ENCODE data around the gene NTHL1. TPM values are rescaled to one million over a fixed set of nuclear protein-coding genes. Genes with fewer than 3 reads are reported as not detected.

Gene NTHL1
- polyA plus RNA-seq, 3 donors = 9.2 to 22.4 (median 9.6) TPM

DNA sequence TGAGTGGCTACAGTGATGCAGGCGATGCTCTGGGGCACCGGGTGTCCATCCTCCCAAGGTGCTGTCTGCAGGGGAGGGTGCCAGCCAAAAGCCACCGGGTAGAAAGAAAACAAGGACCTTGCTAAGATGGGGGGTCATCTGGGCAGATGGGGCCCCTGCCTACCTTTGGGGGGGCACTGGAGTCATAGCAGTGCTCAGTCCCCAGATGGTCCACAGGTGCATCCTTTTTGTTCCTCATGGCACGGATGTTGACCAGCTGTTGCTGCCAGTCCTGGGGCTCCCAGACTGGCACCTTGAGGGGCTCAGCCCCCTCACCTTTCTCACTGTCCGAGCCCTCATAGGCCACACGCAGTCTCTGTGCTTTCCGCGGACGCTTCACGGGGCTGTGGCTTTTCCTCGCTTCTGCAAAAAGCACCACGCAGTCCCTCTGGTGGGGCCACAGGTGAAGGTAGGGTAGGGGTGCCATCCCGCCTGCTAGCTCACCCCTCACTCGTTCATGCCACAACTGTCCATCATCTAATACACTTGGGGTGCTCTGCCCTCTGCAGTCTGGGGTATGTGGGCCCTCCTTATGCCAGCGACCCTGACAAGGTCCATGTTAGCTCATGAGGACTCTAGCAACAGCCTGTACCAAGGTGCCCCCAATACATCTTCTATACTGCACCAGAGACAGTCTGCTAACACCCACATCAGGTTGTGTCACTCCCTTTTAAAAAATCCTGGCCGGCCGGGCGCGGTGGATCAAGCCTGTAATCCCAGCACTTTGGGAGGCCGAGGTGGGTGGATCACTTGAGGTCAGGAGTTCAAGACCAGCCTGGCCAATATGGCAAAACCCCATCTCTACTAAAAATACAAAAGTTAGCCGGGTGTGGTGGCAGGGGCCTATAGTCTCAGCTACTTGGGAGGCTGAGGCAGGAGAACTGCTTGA, 1.4 kb downstream of the NTHL1 start:
- H3K79me2 ChIP-seq (ENCODE audit: insufficient read depth, low read length) = peaks cover 15% of the 10 kb centered on the region
- H3K36me3 ChIP-seq (replicated peaks in 1 of 2; ENCODE audit: control insufficient read depth in 1 of 2, insufficient read depth in 2 of 2, low read length in 2 of 2) = peaks cover 7 to 14% of the 10 kb centered on the region in 2 donors
- no peaks in the 10 kb centered on the region for H3K9me3 ChIP-seq (replicated peaks in 1 of 2; ENCODE audit: control insufficient read depth in 1 of 2, insufficient read depth in 1 of 2, low read length in 2 of 2)
- intact Hi-C loops (cut with micrococcal nuclease) = loop anchor here (5.0 kb wide), 4 partner anchors 39 to 264 kb away; partner anchors contain the start of genes E4F1 (in 1 of the 2), NUBP2 (in 1 of the 2), SPSB3 (in 1 of the 2) and TRAF7 (in 1 of the 2)
- H3K27ac ChIP-seq (ENCODE audit: low read depth in 1 of 2, low read length in 2 of 2) = no peak overlapping the region
- Mint-ChIP-seq H3K4me1 (peaks cover 27% of the 10 kb centered on the region), H3K27me3 (ENCODE audit: low read depth in 3 of 3) (peaks cover 0 to 2% (median 0%) of the 10 kb centered on the region in 3 donors), H3K9me3 (no peaks in the 10 kb centered on the region), H3K4me3 (peak overlapping the region; percentile 39 to 93), H3K36me3 (peaks cover 16 to 17% of the 10 kb centered on the region in 2 donors), H3K27ac (no peak overlapping the region)
- 94% methylated on average over 4 of the region's 21 CpGs for WGBS (ENCODE audit: insufficient coverage)
- no peak overlapping the region for H3K4me2 ChIP-seq (replicated peaks; ENCODE audit: extremely low read depth, low read length, poor library complexity, severe bottlenecking)
- H3K9ac ChIP-seq (ENCODE audit: insufficient read depth, low read length, poor library complexity, severe bottlenecking) = no peak overlapping the region
- H2AFZ ChIP-seq (ENCODE audit: insufficient read depth, low read depth, low read length, poor library complexity, severe bottlenecking) = no peak overlapping the region
- H3K4me3 ChIP-seq (replicated peaks in 1 of 3; ENCODE audit: low read depth in 2 of 3, low read length in 3 of 3) = no peak overlapping the region
- no peaks in the 10 kb centered on the region for H3K27me3 ChIP-seq (ENCODE audit: control insufficient read depth in 2 of 2, insufficient read depth in 2 of 2, low read length in 2 of 2)
- H4K20me1 ChIP-seq (ENCODE audit: insufficient read depth, low read length) = no peaks in the 10 kb centered on the region
- DNase-seq = no peak
- TF ChIP-seq, protein P1, sequence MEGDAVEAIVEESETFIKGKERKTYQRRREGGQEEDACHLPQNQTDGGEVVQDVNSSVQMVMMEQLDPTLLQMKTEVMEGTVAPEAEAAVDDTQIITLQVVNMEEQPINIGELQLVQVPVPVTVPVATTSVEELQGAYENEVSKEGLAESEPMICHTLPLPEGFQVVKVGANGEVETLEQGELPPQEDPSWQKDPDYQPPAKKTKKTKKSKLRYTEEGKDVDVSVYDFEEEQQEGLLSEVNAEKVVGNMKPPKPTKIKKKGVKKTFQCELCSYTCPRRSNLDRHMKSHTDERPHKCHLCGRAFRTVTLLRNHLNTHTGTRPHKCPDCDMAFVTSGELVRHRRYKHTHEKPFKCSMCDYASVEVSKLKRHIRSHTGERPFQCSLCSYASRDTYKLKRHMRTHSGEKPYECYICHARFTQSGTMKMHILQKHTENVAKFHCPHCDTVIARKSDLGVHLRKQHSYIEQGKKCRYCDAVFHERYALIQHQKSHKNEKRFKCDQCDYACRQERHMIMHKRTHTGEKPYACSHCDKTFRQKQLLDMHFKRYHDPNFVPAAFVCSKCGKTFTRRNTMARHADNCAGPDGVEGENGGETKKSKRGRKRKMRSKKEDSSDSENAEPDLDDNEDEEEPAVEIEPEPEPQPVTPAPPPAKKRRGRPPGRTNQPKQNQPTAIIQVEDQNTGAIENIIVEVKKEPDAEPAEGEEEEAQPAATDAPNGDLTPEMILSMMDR (IDR thresholded peaks at IDR 0.05) = no peak
- H3K4me1 ChIP-seq (ENCODE audit: control insufficient read depth in 1 of 2, insufficient read depth in 2 of 2, low read length in 2 of 2) = peaks cover 26 to 37% of the 10 kb centered on the region in 2 donors

DNA sequence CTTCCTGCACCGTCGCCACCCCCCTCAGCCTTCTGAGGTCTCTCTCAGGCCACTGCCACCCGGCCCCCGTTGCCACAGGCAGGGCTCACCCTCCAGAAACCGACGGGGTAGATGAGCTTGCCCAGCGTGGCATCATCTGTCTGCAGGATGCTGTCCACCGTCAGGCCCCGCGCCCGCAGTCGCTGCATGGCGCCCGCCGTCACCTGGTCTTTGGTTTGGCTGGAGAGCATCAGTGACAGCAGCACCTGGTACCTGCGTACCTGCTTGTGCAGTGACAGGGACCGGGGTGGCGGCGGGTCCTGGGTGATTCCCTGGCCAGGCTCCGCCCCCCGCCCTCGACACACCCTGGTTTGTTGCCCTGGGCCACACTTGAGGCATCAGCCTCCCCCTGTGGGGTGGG, 3.1 kb downstream of the NTHL1 start:
- H3K27me3 Mint-ChIP-seq (ENCODE audit: low read depth in 3 of 3) = no peaks in the 10 kb centered on the region
- no peaks in the 10 kb centered on the region for H3K9me3 Mint-ChIP-seq
- Histone ChIP-seq H4K20me1 (ENCODE audit: insufficient read depth, low read length) (no peaks in the 10 kb centered on the region), H3K9ac (ENCODE audit: insufficient read depth, low read length, poor library complexity, severe bottlenecking) (peak overlapping the region; percentile 17), H3K4me2 (replicated peaks; ENCODE audit: extremely low read depth, low read length, poor library complexity, severe bottlenecking) (peak overlapping the region; percentile 59), H3K9me3 (replicated peaks in 1 of 2; ENCODE audit: control insufficient read depth in 1 of 2, insufficient read depth in 1 of 2, low read length in 2 of 2) (no peaks in the 10 kb centered on the region), H3K4me1 (ENCODE audit: control insufficient read depth in 1 of 2, insufficient read depth in 2 of 2, low read length in 2 of 2) (peaks cover 26 to 37% of the 10 kb centered on the region in 2 donors), H3K4me3 (replicated peaks in 1 of 3; ENCODE audit: low read depth in 2 of 3, low read length in 3 of 3) (peak overlapping the region in 1 of 3 experiments; percentile 50), H3K36me3 (replicated peaks in 1 of 2; ENCODE audit: control insufficient read depth in 1 of 2, insufficient read depth in 2 of 2, low read length in 2 of 2) (no peaks in the 10 kb centered on the region), H3K79me2 (ENCODE audit: insufficient read depth, low read length) (peaks cover 15% of the 10 kb centered on the region), H2AFZ (ENCODE audit: insufficient read depth, low read depth, low read length, poor library complexity, severe bottlenecking) (peak overlapping the region; percentile 61), H3K27ac (ENCODE audit: low read depth in 1 of 2, low read length in 2 of 2) (no peak overlapping the region), H3K27me3 (ENCODE audit: control insufficient read depth in 2 of 2, insufficient read depth in 2 of 2, low read length in 2 of 2) (no peaks in the 10 kb centered on the region)
- peaks cover 3 to 4% of the 10 kb centered on the region in 2 donors for H3K36me3 Mint-ChIP-seq
- H3K4me1 Mint-ChIP-seq = peaks cover 27% of the 10 kb centered on the region
- TF ChIP-seq, protein P1 (IDR thresholded peaks at IDR 0.05) = no peak
- no peak overlapping the region for H3K27ac Mint-ChIP-seq
- no peak overlapping the region for H3K4me3 Mint-ChIP-seq
- WGBS (ENCODE audit: insufficient coverage) = 67% methylated on average over 17 of the region's 22 CpGs
- intact Hi-C loops (cut with micrococcal nuclease) = no loop called here
- DNase-seq = no peak
